HG03558 (cell line): ENCODE measurements around the gene NAALADL2.
"Not testable (repeated sequence)": the region's sequence is repeated elsewhere in the genome, so short reads cannot be mapped to it uniquely, and the experiment has no call there.

Experiments used
- ATAC-seq: cut with Tn5 transposase; IDR thresholded peaks from one replicate; pipeline ENCODE4 v1.9.1; 2021; ENCODE audit warnings: moderate number of reproducible peaks; ENCODE audit not compliant: unreplicated experiment; ENCODE audit errors: extremely low read depth

NAALADL2 gene

GRCh38 chr3:175336406-175337133 is 477.4 kb downstream of the NAALADL2 start:
- ATAC-seq, result no peak

DNA sequence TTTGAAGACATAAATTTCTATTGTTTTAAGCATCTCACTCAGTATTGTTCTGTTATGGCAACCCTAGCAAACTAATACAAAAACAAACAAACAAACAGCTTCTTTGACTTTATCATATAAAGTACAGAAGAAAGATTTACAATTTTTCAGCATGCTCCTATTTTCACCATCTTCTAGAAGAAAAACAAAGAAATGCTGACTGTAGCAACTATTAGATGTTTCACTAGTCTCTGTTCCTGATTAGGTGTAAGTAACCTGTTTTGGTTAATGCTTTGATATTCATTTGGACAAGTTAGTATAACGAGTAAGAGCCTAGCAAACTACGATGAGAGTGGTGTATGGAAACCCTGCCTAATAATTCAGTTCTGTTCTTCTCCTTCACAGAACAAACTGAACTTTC is 478.5 kb downstream of the NAALADL2 start:
- no peak for ATAC-seq

DNA sequence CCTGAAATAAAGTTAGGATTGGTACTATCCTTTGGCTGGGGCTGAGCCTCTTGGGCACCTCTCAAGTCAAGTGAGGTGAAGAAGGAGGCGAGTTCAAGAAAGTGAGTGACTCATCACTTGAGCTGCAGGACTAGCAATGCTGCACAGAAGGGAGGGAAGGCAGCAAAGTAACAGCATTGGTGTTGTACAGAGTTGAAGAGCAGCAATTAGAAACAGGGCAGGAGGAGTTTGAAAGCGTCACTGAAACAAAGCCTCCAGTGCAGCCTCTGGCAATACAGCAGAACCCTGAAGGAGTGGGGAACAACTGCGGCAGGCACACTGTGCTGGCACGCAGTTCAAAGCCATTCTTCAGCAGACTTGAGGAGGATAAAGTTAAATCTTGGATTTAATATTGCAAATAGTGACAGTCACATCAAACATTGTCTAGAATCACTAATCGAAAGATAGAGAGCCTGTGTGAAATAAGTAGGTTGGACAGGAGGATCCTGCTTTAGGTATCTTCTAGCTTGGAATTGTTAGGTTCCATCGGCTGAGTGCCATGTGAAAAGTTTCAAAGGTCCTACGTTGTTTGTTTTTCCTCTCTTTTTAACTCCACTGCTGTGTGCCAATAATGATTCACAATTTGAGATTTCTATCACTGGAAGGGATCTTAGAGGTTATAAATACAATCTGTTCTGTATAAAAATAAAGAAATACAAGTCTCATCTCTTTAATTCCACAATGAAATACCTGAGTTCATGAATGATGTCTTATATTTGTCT is 479.8 kb downstream of the NAALADL2 start:
- ATAC-seq, result no peak

GRCh38 chr3:175340338-175341015 is 481.3 kb downstream of the NAALADL2 start:
- ATAC-seq, result no peak

- no peak for ATAC-seq
Measured at GRCh38 chr3:175342196-175342595, 483.1 kb downstream of the NAALADL2 start.

GRCh38 chr3:175343946-175344345 is 484.8 kb downstream of the NAALADL2 start:
- ATAC-seq, result no peak

DNA sequence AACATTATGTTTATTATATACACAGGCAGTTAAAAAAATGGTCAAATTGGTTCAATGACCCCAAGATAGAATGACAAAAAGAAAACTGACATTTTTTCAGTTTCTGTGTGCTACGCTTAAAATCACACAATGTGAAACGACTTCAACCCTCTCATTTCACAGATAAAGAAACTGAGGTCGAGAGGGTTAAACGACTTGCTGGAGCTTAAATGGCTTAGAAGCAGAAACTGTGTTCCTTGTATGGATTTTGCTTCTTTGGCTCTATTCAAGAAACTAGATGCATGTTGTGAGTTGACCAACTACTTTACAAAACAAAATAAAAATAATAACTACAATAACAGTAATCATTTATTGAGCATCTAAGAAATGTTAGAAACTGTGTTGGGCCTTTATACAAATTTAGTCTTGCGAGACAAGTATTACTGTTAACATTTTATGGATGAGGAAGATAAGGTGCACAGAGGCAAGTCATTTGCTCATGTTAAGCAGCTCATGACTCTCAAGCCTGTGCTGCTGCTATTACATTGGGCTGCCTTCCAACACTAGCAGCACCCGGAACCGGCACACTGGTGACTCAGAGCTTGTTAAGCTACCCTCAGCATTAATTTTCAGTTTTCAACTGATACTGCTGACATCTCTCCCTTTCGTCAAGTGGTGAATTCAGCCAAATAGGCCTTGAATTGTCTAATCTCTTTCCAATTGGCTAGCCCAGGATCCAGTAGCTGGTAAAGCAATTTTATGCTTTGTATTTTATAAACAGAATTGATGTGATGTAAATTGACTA is 487.6 kb downstream of the NAALADL2 start:
- ATAC-seq, result no peak

GRCh38 chr3:175349168-175349567 is 490.0 kb downstream of the NAALADL2 start:
- ATAC-seq, result peak; percentile 64

GRCh38 chr3:175355801-175356335 is 496.7 kb downstream of the NAALADL2 start:
- no peak for ATAC-seq

- ATAC-seq, result no peak
Measured at GRCh38 chr3:175356899-175357324, 497.8 kb downstream of the NAALADL2 start.

DNA sequence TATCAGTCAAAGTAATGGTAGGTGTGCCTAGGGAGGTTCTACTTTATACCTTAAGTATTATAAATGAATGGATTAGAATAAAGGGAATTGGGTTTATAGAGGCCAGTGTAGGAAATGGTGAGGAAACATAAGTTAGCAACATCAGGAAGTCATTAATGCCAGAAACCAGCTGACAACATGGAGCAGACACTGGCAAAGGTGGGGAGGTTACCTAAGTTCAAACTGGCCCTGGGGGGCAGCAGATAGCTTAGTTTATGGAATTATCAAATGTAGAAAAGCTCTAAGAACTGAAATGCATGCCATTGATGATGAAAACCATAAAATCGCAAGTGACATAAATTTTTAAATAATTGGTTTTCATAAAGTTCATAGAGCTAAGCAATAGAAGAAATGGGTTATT is 498.6 kb downstream of the NAALADL2 start:
- no peak for ATAC-seq

DNA sequence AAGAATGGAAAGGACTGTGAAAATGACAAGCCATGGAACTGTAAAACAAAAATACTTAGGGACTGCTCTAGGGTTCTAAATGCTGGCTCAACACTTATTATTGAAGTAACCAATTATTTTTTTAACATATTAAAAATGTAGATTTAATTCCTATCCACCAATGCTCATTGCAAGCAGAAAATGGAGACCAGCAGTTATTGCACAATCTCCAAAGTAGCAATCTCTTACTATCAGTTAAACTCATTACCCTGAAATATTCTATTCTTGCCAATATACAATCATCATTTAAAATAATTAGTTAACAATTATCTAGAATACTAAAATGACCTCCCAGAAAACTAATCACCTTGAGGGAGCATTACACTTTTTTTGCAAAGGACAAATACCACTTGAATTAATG is 499.8 kb downstream of the NAALADL2 start:
- ATAC-seq, result no peak

GRCh38 chr3:175370426-175370825 is 511.3 kb downstream of the NAALADL2 start:
- ATAC-seq, result not testable (repeated sequence)

- ATAC-seq, result not testable (repeated sequence)
Measured at GRCh38 chr3:175371187-175371586, 512.1 kb downstream of the NAALADL2 start.

GRCh38 chr3:175374705-175375104 is 515.6 kb downstream of the NAALADL2 start:
- ATAC-seq, result no peak

GRCh38 chr3:175378348-175378747 is 519.2 kb downstream of the NAALADL2 start:
- no peak for ATAC-seq

GRCh38 chr3:175381685-175382084 is 522.6 kb downstream of the NAALADL2 start:
- ATAC-seq, result no peak

GRCh38 chr3:175383371-175383770 is 524.2 kb downstream of the NAALADL2 start:
- ATAC-seq, result no peak

DNA sequence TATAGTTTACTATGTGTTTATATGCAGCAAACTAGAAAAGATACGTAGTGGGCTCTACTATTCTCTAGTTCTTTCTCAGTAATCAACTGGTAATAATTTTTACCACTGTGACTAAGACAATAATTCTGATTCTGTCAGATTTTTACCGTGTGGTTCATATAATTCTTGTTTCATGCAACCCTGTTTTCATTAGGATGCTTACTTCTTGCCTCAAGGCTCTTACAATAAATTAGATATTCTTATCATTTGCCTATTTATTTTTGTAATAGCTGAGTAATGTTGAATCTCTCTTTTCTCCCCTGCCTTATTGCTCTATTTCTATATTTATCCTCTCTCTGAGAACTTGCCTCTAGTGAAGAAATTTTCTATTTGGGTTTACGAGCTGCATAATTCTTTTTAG is 524.7 kb downstream of the NAALADL2 start:
- no peak for ATAC-seq

DNA sequence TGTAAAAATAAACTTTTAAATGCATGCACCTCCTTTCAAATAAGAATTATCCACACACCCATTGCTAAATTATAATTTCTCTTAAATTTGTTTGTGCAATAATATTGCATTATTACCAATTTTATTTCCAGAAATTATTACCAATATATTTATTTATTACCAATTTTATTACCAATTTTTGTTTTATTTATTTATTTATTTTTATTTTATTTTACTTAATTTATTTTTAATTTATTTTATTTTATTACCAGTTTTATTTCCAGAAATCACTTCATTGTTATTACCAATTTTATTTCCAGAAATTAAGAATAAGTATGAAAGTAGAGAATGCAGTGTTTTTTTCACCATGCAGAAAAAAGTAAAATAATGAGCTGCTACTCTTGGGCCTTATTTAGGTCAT is 525.4 kb downstream of the NAALADL2 start:
- ATAC-seq, result no peak
